Amygdala (tissue), 56 donors: ENCODE data around the gene LDB1.

ENCODE experiments used
- DNase-seq, 56 donors: peaks; one replicate each; lab custom pipeline; 2025; lab: John Stamatoyannopoulos, UW

LDB1 gene

DNA sequence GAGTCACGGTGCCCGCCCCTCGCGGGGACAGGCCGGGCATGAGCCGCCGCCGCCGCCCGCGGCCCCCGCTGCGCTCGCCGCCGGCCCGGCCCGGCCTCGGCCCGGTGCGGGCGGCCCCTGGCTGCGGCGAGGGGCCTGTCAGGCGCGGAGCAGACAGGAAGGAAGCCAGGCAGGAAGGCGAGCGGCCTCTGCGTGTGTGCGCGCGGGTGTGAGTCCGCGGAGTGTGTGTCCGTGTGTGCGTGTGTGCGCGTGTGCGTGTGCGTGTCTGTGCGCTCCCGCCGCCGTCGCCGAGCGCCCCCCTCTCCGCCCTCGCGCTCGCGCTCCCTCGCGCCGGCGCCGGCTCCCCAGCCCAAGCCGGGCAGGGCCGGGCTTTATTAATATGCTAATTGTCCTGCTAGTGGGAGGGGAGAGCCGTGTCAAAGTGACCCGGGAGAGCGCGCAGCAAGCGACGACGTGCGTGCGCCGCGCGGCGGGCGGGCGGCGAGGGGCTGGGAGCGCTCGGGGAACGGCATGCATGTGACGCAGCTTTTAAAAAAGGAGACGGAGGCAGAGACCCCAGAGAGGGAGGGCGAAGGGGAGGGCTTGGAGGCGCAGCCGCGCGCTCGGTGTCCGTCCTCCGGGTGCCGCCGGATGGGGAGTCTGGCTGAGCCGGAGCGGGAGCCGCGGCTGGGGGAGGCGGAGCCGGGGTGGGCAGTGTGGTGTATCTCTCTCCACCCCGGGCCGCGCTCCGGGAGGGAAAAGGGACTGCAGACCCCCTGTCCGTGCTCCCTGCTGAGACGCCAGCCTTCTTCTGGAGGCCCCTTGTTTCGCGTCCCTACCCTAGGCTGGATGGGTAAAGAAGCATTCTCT, at the start of gene LDB1:
LDB1 (minus strand) TSS at position 227 of the 849 bp plus-strand sequence. CDS start 258 bp downstream, outside the sequence.
- peak; percentile 39 to 90 (median 78) for DNase-seq

DNA sequence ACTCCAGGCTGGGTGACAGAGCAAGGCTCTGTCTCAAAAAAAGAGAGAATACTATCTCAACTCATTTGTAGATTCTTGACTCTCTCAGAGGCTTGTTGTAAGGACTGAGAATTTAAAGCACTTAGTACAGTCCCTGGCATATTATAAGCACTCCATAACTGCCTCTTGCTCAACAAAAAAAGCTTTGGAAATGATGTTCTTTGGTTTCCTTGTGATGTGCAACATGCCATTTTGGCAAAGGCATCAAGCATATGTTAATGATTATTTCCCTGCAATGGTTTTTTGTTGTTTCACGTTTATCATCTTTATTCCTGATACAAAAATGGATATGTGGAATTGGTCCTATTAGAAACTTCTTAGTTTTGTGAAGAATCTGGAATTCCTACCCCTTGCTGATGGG, 47.7 kb upstream of the LDB1 start:
- DNase-seq, result no peak

DNA sequence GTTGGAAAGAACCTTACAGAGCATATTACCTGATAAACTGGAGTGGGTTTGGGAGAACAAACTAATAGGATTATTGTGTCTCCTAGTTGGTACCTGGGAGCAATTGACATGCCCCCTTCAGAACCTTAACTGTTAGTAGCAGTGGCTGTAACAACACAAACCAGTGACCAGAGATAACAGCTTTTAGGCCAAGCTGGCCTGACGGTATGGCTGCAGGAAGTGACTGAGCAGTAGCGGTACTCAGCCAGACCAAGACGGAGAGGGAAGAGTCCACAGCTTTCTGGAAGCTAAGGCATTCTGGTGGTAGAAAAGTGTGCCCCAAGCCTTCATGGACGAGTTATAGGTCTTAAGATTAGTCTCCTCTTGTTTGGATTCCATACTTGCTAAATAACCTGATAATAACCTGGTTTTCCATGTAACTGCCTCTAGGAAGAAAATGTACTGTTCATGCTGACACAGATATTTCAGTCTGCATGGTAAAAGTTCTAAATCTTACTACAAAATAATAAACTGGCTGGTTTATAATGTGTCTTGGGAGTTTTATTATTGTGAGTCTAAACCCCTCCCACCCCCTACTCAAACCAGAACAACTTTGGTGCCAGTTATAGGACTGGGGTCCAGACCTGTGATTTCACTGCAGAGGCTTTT, 43.3 kb upstream of the LDB1 start:
- DNase-seq, result no peak

DNA sequence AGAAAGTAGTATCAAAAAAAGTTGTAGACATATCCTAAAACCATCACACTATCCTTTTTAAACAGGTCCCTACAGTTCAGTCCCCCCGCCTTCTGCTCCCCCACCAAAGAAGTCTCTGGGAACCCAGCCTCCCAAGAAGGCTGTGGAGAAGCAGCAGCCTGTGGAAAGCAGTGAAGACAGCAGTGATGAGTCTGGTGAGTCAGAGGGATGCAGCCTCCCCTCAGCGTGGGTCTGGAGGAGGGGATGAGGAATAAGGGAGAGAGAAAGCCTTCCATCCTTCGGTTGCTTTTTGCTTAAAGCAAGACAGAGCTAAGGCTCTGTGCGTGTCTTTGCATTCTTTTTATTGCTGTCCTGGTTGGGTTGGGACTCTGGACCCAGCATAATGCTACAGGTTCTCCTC, 39.7 kb upstream of the LDB1 start:
- DNase-seq, result no peak

DNA sequence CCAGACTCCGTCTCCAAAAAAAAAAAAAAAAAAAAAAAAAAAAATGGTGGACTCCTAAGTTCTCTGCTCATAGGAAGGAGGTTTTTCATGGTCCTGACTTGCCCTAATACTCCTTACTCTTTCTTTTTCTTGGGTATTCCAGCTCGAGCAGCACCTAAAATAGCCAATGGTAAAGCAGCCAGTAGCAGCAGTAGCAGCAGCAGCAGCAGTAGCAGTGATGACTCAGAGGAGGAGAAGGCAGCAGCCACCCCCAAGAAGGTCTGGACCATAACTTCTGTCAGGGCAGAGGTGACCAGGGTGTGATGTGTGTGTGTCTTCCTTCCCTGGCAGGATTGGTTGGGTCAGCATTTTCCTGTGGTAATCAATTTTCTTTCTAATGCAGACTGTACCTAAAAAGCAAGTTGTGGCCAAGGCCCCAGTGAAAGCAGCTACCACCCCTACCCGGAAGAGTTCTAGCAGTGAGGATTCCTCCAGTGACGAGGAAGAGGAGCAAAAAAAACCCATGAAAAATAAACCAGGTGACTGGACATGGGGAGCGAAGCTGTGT, 39.0 kb upstream of the LDB1 start:
- no peak for DNase-seq

DNA sequence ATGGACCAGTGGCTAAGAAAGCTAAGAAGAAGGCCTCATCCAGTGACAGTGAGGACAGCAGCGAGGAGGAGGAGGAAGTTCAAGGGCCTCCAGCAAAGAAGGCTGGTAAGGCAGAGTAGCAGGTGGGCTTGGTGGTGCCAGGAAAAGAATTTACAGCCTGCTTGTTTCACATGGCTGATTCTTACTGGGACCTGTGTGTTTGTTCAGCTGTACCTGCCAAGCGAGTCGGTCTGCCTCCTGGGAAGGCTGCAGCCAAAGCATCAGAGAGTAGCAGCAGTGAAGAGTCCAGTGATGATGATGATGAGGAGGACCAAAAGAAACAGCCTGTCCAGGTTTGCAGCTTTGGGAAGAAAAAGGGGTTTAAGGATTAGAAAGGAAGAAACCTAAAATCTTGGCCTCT, 37.1 kb upstream of the LDB1 start:
- no peak for DNase-seq

DNA sequence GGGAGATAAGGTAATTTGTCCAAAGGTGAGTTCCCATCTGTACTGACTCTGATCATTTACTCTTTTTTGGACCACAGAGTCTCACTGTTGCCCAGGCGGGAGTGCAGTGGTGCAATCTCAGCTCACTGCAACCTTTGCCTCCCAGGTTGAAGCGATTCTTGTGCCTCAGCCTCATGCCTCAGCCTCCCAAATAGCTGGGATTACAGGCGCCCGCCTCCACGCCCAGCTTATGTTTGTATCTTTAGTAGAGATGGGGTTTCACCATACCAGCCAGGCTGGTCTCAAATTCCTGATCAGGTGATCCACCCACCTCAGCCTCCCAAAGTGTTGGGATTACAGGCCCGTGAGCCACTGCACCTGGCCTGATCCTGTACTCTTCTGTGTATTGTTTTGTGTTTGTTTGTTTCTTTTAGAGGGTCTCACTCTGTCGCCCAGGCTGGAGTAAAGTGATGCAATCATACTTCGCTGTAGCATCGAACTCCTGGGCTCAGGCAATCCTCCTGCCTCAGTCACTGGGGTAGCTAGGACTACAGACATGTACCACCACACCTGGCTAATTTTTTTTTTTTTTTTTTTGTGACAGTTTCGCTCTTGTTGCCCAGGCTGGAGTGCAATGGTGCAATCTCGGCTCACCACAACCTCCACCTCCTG, 34.4 kb upstream of the LDB1 start:
- no peak for DNase-seq

GRCh38 chr10:102153093-102153620, 33.0 kb upstream of the LDB1 start:
- DNase-seq, result no peak

DNA sequence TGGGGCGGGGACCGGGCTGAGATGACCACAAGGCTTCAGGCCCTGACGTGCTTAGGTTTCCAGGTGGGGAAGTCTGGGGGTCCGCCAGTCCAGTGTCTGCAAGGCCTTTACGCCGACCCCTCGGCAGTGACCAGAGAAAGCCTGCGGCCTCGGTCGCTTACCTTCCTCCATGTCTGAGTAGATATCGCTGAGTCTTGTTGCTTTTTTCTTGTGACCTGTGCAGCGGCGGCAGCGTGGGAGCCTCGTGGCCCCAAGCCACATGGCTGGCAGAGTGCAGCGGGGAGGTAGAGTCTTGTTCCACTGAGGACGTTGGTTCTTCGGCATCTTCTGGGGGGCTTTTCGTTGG, 32.4 kb upstream of the LDB1 start:
- peak in 3 of 56 donors; percentile 26 to 50 (median 42) for DNase-seq

DNA sequence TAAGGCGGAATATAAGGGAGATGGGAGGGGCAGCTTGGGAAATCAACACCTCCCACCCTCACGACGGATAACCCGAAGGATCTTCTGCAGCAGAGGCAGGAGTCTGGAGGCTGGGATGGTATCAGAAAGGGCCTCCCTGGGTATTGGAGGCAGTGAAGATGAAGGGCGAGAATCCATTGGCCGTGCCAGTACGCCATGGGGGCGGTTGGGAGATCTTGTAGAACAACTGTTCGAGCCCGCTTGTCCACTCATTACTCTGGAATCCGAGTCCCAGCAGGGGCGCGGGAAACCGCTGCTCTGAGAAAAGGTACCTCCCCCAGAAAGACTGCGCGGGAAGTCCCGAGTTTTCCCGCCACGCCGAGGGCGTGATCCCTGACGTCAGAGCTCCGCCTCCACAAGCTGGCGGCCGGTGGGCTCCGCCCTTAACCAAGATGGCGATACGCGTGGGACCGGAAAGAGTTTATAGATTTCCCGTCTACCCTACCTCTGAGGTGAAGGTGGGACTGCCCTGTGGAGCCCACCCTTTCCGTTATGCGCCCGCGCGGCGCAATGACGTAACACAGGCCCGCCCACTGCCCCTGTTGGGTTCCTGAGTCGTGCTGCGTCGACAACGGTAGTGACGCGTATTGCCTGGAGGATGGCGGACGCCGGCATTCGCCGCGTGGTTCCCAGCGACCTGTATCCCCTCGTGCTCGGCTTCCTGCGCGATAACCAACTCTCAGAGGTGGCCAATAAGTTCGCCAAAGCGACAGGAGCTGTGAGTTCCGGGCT, 31.8 kb upstream of the LDB1 start, which contains the start of gene NOLC1:
NOLC1 (plus strand) TSS at position 616 of the 771 bp plus-strand sequence; CDS start at position 638, 22 bp downstream.
- DNase-seq, result peak; percentile 66 to 99 (median 95)

GRCh38 chr10:102150970-102151773, 31.0 kb upstream of the LDB1 start:
- no peak for DNase-seq

GRCh38 chr10:102148275-102148674, 28.1 kb upstream of the LDB1 start:
- no peak for DNase-seq

GRCh38 chr10:102147561-102147960, 27.4 kb upstream of the LDB1 start:
- no peak for DNase-seq

GRCh38 chr10:102146971-102147428, 26.8 kb upstream of the LDB1 start:
- no peak for DNase-seq

DNA sequence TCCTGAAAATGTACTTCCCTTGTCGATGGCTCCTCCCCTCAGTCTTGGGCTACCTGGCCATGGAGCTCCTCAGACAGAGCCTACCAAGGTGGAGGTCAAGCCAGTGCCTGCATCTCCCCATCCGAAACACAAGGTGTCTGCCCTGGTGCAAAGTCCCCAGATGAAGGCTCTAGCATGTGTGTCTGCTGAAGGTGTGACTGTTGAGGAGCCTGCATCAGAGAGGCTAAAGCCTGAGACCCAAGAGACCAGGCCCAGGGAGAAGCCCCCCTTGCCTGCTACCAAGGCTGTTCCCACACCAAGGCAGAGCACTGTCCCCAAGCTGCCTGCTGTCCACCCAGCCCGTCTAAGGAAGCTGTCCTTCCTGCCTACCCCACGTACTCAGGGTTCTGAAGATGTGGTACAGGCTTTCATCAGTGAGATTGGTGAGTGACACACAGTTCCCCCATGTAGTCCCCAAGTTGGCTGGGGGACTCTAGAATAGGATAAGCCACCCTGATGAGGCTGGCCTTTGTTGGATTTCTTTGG, 21.5 kb upstream of the LDB1 start:
- DNase-seq, result no peak

- no peak for DNase-seq
Observed at GRCh38 chr10:102140913-102141540, 20.9 kb upstream of the LDB1 start.

DNA sequence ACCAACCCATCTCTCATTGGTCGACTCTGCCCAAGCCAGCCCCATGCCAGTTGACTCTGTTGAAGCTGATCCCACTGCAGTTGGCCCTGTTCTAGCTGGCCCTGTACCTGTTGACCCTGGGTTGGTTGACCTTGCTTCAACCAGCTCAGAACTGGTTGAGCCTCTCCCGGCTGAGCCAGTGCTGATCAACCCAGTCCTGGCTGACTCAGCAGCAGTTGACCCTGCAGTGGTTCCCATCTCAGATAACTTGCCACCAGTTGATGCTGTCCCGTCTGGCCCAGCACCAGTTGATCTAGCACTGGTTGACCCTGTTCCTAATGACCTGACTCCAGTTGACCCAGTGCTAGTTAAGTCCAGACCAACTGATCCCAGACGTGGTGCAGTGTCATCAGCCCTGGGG, 20.1 kb upstream of the LDB1 start:
- no peak for DNase-seq
